ENCODE data around the gene PSMD9. TPM values are rescaled to one million over a fixed set of nuclear protein-coding genes. Genes with fewer than 3 reads are reported as not detected.

Gene PSMD9
- polyA plus RNA-seq, 1 experiment: 130 TPM

GRCh38 chr12:121917950-121918678, 29.5 kb downstream of the PSMD9 start, which contains the start of gene CFAP251:
TSS of gene CFAP251 (plus strand) at chr12:121918592. CDS start at chr12:121921306, 2,714 bp downstream.
- H3K36me3 ChIP-seq (ENCODE audit: control insufficient read depth, insufficient read depth, low read length): peaks cover 4% of the 10 kb centered on the region
- no peaks in the 10 kb centered on the region for H3K27me3 ChIP-seq (ENCODE audit: control insufficient read depth, insufficient read depth, low read length)
- ChIA-PET POLR2A (no interaction called here), CTCF (interaction anchor here (0.6 to 1.4 kb wide), 6 partner anchors 10 to 208 kb away, joined by 3 to 6 read pairs (median 4); no protein-coding TSS in a partner anchor)
- DNase-seq (ENCODE audit: low read depth): no peak
- peak; percentile 57 for TF ChIP-seq CTCF (IDR thresholded peaks at IDR 0.05; ENCODE audit: insufficient read depth, low read depth, low read length)
- H3K4me3 ChIP-seq (ENCODE audit: low read depth, low read length): peak within 1 kb of the TSS; percentile 29

- peak overlapping the region; percentile 29 for H3K4me3 ChIP-seq (ENCODE audit: low read depth, low read length)
- H3K36me3 ChIP-seq (ENCODE audit: control insufficient read depth, insufficient read depth, low read length): peaks cover 4% of the 10 kb centered on the region
- no peak for TF ChIP-seq CTCF (IDR thresholded peaks at IDR 0.05; ENCODE audit: insufficient read depth, low read depth, low read length)
- ChIA-PET POLR2A (no interaction called here), CTCF (interaction anchor here (0.5 to 1.4 kb wide), 7 partner anchors 11 to 207 kb away, joined by 3 to 6 read pairs (median 4); no protein-coding TSS in a partner anchor)
- no peaks in the 10 kb centered on the region for H3K27me3 ChIP-seq (ENCODE audit: control insufficient read depth, insufficient read depth, low read length)
- no peak for DNase-seq (ENCODE audit: low read depth)
Measured at GRCh38 chr12:121918679-121919038, 30.1 kb downstream of the PSMD9 start.

- Histone ChIP-seq H3K4me3 (ENCODE audit: low read depth, low read length) (no peak overlapping the region), H3K27me3 (ENCODE audit: control insufficient read depth, insufficient read depth, low read length) (no peaks in the 10 kb centered on the region), H3K36me3 (ENCODE audit: control insufficient read depth, insufficient read depth, low read length) (peaks cover 4% of the 10 kb centered on the region)
- POLR2A ChIA-PET: no interaction called here
- CTCF ChIA-PET: interaction anchor here (0.5 to 0.9 kb wide), 3 partner anchors 77 to 91 kb away, joined by 3 to 4 read pairs (median 3); no protein-coding TSS in a partner anchor
- no peak for TF ChIP-seq CTCF (IDR thresholded peaks at IDR 0.05; ENCODE audit: insufficient read depth, low read depth, low read length)
- DNase-seq (ENCODE audit: low read depth): no peak
Measured at GRCh38 chr12:121921066-121921465, 32.5 kb downstream of the PSMD9 start.

GRCh38 chr12:121925358-121925695, 36.7 kb downstream of the PSMD9 start:
- DNase-seq (ENCODE audit: low read depth): peak; percentile 59
- ChIA-PET POLR2A (interaction anchor here (0.6 to 1.1 kb wide), 3 partner anchors 67 to 125 kb away, joined by 4 to 10 read pairs (median 4); no protein-coding TSS in a partner anchor), CTCF (interaction anchor here (1.4 kb wide), 1 partner anchor 66 kb away, joined by 4 read pairs; no protein-coding TSS in a partner anchor)
- Histone ChIP-seq H3K36me3 (ENCODE audit: control insufficient read depth, insufficient read depth, low read length) (no peaks in the 10 kb centered on the region), H3K4me3 (ENCODE audit: low read depth, low read length) (peak overlapping the region; percentile 12; the same call in 1 of the 2 replicates), H3K27me3 (ENCODE audit: control insufficient read depth, insufficient read depth, low read length) (no peaks in the 10 kb centered on the region)
- TF ChIP-seq CTCF (IDR thresholded peaks at IDR 0.05; ENCODE audit: insufficient read depth, low read depth, low read length): no peak

GRCh38 chr12:121926874-121927706, 38.5 kb downstream of the PSMD9 start:
- no peak for DNase-seq (ENCODE audit: low read depth)
- H3K4me3 ChIP-seq (ENCODE audit: low read depth, low read length): no peak overlapping the region
- no peaks in the 10 kb centered on the region for H3K36me3 ChIP-seq (ENCODE audit: control insufficient read depth, insufficient read depth, low read length)
- CTCF ChIA-PET: interaction anchor here (0.7 to 1.6 kb wide), 2 partner anchors 14 to 132 kb away, joined by 4 to 6 read pairs; no protein-coding TSS in a partner anchor
- H3K27me3 ChIP-seq (ENCODE audit: control insufficient read depth, insufficient read depth, low read length): no peaks in the 10 kb centered on the region
- no peak for TF ChIP-seq CTCF (IDR thresholded peaks at IDR 0.05; ENCODE audit: insufficient read depth, low read depth, low read length)
- POLR2A ChIA-PET: no interaction called here
